GM21737 (cell line): ENCODE results near the gene ACKR2.

Experiments
- ATAC-seq: cut with Tn5 transposase; IDR thresholded peaks from one replicate; pipeline ENCODE4 v1.9.1; 2021; ENCODE audit warnings: mild to moderate bottlenecking, moderate library complexity; ENCODE audit not compliant: unreplicated experiment

Gene ACKR2

DNA sequence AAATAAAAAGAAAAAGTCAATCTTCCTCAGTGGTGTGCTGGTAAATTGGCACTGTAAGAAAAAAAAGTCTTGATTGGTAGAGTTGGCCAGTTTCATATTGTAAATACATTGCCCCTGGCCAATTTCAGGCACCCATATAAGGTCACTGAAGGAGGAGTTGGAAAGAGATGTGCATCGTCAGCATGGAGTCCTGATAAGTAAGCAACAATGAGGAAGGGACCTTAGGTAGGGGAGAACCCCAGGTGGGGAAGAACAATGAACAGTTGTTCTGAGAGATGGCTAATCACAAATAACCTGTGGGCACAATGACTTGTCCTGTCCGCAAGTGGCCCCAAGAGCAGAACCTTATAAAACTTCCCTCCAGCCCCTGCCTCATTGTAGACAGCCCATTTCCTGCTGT, 75.1 kb downstream of the ACKR2 start:
- no peak for ATAC-seq

DNA sequence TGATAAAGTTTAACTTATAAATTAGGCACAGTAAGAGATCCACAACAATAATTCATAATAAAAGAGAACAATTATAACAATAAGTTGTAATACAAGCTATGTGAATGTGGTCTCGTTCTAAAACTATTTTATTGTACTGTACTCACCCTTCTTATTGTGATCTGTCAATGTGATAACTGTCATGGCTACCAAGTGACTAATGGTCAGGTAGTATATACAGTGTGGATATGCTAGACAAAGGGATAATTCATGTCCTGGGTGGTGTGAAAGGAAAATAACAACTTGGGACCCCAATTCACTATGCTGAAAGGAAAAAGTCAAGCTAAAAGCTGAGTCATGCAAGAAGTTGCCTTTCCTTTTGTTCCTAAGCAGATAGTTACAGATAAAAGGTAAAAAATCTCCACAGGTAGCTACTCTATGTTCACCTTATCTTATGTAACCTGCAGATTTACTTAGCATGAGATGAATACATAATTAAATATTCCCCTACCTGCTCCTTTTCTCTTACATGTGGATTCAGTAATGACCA, 77.1 kb downstream of the ACKR2 start:
- no peak for ATAC-seq

DNA sequence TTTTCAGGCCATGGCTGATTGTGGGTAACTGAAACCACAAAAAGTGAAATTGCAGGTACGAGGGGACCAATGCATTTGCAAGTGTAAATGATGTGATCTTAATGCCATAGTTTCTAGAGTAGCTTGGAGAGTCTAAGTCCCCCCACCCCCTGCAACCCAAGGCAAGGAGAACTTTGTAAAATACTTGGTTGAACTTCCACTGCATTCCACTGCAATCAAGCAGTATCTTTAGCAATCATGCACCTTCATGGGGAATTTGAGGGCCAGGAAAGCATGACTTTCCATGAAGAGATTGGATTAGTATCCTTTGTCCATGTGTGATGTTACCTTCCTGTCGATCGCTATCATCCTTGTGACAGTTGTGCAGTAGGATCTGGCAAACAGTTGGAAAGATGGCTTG, 77.8 kb downstream of the ACKR2 start:
- ATAC-seq: no peak

DNA sequence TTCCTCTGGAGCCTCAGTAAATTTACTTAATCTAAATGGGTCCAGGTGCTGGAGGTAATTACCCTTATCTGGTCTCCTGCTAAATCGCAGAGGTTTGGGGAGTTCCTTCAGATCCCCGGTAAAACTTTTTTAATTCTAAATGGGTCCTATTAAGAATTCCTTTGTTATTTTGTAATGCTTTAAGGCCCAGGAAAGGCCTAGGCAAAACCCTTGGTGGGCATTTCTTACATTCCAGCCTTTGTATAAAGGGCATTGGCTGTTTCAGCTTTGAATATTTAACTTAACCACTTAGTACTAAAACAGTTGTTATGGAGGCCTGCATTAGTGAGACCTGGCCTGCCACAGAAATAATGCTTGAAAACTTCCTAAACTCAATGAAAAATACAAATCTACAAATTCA, 81.8 kb downstream of the ACKR2 start:
- no peak for ATAC-seq

DNA sequence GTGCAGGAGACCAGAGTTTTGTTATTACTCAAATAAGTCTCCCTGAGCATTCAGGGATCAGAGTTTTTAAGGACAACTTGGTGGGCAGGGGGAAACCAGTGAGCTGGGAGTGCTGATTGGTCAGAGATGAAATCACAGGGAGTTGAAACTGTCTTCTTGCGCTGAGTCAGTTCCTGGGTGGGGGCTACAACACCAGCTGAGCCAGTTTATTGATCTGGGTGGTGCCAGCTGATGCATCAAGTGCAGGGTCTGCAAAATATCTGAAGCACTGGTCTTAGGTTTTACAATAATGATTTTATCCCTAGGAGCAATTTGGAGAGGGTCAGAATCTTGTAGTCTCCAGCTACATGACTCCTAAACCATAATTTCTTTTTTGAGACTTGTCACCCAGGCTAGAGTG, 82.9 kb downstream of the ACKR2 start:
- no peak for ATAC-seq

DNA sequence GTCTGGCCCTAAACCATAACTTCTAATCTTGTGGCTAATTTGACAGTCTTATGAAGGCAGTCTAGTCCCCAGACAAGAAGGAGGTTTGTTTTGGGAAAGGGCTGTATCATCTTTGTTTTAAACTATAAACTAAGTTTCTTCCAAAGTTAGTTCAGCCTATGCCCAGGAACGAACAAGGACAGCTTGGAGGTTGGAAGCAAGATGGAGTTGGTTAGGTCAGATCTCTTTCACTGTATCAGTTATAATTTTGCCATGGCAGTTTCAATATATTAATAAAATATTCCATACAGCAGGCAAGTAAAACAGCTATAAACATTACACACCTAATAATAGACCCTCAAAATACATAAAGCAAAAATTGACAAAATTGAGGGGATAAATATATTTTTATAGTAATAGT, 83.6 kb downstream of the ACKR2 start:
- ATAC-seq: no peak

DNA sequence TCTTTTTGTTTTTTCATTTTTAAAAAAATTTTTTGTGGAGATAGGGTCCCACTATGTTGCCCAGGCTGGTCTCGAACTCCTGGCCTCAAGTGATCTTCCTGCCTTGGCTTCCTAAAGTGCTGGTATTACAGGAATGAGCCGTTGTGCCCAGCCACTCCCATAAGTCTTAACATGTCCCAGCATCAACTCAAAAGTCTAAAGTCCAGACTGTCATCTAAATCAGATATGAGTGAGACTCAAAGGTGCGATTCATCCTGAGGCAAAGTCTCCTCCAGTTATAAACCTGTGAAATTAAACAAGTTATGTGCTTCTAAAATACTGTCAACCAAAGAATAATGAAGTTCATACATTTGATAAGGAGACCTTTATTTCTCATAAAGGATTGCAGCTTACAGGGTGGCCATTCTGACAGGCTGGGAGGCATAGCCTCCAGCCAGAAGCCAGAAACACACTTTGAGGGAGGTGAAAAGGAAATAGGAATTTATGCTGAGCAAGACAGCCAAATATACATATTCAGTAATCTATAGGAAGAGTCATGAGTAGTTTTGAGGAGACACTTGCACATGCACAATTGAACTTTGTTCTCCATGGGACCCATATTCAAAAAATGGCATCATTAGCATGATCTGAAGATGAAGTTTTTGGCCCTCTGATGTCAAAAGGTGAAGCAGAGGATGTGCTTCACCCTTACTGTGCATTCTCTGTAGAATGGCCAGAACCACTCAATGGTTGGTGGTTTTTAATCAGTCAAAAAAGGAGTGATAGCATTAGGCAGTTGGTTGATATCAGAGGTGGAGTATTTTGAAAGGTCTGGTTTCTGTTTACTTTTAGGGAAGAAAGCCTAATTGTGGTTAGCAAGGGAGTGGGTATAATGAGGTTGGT, 85.7 kb downstream of the ACKR2 start:
- ATAC-seq: no peak

DNA sequence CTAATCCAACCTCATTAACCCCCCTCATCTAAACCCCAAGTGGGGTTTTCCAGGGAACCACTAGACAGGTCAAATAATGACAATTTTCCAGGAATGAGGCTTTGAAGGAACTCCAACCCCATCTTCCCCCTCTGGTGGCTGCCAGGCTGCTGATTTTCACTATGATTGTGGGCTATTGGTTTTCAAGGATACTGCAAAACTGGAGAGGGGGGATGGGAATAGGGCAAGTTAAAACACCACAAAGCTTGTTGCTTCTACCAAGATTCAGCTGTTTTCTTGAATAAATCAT, 86.3 kb downstream of the ACKR2 start:
- ATAC-seq: no peak

DNA sequence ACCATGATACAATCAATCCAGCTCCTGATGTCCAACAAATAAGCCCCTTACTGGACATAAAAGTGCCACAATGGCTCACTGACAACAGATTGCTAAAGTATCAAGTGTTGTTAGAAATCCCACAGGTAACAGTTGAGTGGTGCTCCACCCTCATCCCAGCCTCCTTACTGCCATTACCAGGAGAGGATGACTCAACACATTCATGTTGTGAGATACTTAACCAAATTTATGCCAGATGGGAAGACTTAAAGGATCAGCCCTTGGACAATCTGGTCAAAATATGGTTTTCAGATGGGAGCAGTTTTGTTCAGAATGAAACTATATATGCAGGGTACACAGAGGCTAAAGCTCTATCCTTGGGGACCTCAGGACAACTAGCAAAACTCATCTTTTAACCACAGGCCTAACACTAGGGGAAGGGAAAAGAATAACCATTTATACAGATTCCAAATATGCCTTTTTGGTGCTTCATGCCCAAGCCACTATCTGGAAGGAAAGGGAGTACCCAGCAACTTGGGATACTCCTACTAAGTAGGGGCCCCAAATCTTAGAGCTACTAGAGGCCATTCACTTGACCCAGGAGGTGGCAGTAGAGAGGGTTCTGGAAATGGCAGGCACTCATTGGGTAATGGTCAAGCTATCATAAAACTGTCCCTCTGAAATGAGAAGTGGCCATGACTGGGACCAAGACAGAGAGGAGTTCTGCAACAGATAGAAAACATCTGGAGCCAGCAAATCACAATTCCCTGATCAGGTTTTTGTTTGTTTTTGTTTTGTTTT, 89.8 kb downstream of the ACKR2 start:
- no peak for ATAC-seq

DNA sequence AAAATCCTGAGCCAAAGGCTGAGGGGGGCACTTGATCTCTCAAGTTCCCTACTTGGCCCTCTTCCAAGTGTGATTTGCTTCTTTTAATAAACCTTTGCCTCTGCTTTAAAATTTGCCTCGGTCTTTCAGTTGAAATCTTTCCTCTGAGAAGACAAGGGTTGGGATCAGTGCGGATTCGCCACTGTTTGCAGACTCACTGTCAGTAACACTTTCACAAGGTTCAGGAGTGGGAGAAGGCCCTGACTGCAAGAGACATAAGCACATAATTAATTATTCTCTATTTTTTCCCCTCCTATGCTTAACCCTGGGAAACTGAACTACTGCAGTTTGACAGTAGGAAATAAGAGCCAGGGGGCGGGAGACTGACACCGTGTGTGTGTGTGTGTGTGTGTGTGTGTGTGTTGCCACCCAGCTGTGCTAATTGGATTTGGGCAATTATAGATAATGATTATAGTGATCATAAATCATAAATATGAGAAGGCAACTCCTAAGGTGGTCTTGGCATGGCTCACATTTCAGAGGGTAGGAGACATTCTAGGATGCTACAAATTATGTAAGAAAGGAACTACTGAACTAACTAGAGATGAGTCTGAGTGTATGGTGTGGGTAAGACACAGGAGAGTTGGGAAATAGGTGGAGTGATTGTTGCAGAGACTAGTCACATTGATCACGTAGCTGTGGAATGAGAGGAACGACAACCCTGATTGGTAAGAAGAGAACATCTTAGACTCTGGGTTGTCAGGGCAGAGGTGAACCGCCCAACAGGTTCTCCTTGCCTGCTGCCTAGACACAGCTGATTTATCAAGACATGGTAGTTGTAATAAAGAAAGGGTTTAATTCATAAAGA, 91.2 kb downstream of the ACKR2 start:
- ATAC-seq: no peak

DNA sequence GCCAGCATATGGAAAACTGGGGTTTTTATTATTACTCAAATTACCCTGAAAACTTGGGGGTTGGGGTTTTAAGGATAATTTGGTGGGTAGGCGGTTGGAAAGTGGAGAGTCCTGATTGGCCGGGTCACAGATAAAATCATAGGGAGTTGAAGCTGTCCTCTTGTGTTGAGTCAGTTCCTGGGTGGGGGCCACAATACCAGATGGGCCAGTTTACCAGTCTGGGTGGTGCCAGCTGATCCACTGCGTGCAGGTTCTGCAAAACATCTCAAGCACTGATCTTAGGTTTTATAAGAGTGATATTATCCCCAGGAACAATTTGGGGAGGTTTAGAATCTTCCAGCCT, 91.8 kb downstream of the ACKR2 start:
- no peak for ATAC-seq

DNA sequence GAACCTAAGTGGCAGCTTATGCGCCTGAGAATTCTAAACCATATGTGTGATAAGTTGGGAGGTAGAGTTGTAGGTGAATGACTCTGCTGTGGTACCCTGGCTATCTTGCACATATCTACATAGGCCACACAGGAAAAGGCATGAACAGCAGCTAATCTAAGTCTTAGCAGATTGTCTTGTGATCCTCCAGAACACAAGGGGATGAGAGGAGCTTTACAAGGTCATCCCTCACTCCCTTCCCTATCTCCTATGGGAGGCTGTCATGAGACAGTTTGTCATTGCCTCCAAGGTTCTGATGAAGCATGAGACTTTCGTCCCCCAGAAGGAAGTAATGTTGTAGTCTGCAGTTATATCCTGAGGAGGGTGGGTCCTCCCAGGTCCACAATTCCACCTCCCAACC, 93.0 kb downstream of the ACKR2 start:
- ATAC-seq: no peak

DNA sequence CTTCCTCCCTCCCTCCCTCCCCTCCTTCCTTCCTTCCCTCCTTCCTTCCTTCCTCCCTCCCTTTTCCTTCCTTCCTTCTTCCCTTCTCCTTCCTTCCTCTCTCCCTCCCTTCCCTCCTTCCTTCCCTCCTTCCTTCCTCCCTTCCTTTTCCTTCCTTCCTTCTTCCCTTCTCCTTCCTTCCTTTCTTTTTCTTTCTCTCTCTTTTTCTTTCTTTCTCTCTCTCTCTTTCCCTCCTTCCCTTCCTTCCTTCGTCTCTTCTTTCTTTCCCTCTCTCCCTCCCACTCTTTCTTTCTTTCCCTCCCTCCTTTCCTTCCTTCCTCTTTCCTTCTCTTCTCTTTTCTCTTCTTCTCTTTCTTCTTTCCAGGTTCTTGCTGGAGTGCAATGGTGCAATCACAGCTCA, 94.8 kb downstream of the ACKR2 start:
- ATAC-seq: no peak

DNA sequence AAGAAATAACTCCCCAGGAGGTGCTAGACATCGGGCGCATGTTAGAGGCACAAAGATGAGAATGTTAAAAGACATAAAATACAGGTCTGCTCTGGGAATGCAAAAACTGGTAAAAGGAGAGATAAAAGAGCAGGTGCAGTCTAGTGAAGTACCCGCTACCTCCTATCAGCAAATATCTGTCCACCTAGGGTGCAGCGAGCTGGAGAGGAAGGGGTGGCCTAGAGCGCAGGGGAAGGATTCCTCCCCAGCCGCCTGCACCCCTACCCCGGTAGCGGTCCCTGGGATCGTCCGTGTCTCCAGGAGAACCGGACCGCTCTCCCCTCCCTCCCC, 96.5 kb downstream of the ACKR2 start:
- ATAC-seq: no peak

DNA sequence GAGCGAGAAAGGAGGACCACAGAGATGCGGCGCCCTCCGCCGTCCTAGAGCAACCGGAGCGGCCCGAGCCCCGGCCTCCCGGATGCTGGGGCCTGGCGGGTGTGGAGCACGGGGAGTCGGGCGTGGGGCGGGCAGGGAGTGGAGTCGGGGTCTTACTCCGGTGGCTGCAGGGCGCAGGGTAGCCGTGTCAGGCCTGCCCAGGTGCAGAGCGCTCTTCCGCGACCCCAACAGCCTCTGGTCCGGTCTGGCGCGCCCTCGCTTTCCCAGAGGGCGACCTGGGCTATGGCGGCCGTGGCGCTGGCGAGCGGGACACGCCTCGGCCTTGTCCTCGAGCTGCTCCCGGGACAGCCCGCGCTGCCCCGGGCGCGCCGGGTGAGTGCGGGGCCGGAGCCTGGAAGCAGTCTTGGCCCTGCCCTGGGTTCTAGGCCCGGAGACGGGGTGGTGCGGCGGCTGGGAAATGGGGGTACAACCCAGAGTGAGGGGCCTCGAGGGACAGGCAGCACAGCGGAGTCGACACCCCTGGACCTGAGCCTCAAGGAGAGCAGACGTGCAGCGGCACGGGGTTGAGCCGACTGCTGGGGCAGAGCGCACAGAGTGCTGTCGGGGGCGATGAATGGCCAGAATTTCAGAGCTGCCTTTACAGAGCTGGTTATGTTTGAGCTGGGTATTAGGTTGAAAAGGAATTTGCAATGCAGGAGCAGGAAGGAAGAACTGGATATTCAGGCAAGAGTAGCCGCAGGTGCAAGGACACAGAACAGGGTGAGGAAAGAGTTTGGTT, 97.0 kb downstream of the ACKR2 start, which contains the start of gene ZNF662:
ZNF662 (plus strand) TSS at position 73 of the 778 bp plus-strand sequence. CDS start 1,973 bp downstream, outside the sequence.
- no peak for ATAC-seq

DNA sequence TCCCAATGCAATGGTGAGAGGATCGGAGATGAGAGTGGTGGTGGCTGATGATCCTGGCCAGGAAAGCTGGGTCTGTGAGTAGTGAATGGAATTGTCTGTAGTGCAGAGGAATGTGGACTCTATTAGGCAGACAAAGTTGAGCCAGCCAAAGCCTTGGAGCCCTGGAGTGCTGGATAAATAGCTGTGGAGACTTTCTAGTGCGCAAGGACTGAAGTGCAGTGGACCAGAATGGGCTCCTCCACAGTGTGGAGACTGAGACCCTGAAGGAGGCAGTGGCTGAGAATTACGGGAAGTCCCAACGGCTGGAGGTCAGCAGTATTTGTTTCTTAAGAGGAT, 97.6 kb downstream of the ACKR2 start:
- ATAC-seq: no peak

DNA sequence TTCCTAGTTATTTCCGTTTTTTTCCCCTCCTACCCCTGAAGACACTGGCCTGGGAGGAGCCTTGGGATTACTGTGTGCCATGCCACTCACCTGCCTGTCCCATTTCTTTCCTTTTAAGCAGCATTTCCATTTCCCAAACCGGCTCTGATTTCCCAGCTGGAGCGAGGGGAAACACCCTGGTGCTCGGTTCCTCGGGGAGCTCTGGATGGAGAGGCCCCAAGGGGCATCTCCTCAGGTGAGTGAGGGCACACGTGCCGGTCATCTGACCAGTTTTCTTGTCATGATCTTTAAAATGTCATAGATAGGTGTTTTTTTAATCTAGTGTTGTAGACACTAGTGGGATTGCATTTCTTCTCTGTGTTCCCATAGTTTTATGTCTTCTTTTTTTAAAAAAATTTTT, 99.4 kb downstream of the ACKR2 start:
- no peak for ATAC-seq

DNA sequence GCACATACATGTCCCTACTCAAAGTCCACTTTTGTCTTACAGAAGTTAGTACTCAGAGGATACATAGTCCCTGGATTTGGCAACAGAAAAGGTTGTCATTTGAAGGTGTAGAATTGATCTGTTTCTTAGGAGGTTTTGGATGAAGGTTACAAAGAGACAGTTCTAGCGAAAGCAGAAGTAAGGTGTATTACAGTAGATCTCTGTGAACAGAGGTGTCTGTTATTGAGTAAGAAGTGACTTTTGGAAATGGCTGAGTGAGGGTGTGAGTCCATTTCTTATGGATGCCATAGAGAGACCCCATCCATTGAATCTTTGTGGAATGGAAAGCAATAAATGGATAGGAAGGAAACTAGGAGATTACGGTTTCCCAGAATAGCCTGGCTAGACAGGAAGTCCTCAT, 102.3 kb downstream of the ACKR2 start:
- no peak for ATAC-seq

DNA sequence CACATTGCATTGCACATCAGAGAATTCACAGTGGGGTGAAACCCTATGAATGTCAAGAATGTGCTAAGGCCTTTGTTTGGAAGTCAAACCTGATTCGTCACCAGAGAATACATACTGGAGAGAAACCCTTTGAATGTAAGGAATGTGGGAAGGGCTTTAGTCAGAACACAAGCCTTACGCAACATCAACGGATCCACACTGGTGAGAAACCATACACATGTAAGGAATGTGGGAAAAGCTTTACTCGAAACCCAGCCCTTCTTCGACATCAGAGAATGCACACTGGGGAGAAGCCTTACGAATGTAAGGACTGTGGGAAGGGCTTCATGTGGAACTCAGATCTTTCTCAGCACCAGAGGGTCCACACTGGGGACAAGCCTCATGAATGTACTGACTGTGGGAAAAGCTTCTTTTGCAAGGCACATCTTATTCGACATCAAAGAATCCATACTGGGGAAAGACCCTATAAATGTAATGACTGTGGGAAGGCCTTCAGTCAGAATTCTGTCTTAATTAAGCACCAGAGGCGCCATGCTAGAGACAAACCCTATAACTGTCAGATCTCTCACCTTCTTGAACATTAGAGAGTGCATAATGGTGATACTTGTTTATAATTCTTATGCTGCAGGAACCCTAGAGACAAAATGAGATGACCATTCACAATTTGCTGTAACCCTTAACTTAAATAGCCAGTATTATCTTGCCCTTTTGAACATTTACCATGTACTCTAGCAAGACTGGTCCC, 105.7 kb downstream of the ACKR2 start:
- ATAC-seq: no peak
